HG03280 (cell line): ENCODE results near the gene GLIPR2.

Experiments used
- ATAC-seq: cut with Tn5 transposase; IDR thresholded peaks from one replicate; pipeline ENCODE4 v1.9.1; 2021; ENCODE audit warnings: mild to moderate bottlenecking, moderate library complexity; ENCODE audit not compliant: unreplicated experiment

The GLIPR2 gene

DNA sequence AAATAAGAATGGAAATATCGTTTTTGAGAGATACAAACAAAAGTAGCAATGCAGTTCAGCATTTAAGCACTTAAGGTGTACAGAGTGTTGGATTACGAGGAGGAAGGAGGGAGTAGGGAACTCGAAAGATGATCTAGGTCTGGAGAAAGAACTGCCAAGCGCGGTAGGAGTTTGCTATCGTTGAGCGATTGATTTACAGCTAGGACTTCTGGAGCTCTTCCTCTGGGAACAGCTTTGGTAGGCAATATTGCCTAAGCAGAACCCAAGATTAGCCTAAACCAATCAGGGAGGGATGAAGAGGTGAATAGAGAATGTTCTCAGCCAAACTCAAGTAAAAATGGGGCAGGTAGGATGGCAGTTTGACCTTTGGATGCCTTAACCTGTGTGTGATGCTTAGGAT is 55.2 kb downstream of the GLIPR2 start:
- ATAC-seq = no peak

DNA sequence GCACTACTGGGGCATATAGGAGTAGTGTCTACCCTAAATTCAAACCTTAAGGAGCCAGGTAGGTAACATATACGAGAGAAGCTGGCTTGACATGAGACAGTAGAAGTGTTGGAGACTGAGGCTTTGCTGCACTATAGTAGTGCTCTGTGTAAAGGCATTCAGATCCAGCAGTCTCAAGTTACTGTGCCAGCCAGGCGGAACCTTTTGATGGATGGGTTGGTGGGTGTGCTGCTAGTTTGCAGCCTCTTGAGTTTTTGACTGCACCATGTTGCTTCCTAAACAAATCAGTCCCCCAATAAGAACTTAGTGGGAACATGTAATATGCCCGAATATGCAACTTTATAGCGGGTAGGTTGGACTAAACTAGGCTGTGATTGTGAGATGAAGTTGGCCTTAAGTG is 55.7 kb downstream of the GLIPR2 start:
- ATAC-seq = no peak

- no peak for ATAC-seq
Measured at GRCh38 chr9:36193023-36193422, 56.5 kb downstream of the GLIPR2 start.

DNA sequence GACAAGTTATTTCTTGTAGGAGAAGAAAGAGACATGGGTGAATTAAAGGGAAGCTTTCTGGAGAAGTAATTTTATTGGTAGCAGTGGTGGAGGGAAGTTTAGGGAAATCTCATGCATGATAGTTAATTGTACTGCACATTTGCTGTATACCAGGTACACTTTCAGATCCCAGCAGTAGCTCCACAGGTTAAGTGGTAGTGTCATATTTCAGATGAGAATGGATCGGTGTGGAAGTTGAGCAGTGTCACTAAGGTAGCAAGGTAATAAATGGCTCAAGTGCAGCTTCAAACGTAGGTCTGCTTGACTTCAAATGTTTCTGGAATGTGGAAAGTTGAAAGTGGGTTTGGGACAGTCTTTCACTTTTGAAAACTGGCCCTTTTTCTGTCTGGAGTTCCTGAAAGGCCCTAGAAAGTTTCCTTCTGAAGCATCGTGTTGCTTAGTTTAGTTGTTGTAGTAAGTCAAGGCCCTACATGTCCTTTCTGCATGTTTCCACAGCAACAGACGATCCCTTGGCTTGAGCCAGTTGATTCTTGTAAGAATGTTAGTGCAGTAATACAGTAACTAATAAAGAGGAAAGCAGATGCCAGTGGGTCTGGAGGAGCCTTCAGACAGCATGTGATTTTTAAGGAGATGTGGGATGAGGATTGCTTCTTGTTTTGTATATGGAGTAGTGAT is 57.9 kb downstream of the GLIPR2 start:
- ATAC-seq = no peak

DNA sequence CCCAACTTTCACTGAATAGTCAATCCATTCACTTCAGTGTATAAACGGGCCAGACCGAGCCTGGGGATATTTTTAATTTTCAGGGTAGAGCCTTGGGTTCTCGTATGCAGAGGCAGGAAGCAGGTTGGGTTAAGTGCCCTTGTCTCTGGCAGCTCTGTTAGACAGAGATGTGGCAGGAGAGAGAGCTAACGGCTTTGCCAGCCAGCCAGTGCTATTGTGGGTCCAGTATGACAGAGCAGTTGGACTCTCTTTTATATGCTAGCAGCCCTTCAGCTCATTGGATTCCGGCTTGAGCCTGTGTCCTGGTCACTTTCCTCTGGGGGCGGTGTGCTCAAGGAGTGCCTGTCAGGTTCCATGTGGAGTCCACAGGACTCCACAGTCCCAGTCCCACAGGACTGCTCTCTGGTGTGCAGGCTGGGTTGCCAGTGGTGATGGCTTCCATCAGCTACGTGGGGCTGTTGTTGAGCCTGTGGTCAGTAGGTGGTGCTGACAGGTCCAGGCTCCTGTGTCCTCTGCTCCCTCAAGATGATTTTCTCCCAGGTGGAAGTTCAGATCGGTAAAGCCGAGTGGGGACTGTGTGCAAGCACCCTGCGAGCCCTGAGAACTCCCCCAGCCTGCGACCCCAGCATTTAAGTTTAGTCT is 68.5 kb downstream of the GLIPR2 start:
- no peak for ATAC-seq

GRCh38 chr9:36207016-36207415 is 70.5 kb downstream of the GLIPR2 start:
- no peak for ATAC-seq

DNA sequence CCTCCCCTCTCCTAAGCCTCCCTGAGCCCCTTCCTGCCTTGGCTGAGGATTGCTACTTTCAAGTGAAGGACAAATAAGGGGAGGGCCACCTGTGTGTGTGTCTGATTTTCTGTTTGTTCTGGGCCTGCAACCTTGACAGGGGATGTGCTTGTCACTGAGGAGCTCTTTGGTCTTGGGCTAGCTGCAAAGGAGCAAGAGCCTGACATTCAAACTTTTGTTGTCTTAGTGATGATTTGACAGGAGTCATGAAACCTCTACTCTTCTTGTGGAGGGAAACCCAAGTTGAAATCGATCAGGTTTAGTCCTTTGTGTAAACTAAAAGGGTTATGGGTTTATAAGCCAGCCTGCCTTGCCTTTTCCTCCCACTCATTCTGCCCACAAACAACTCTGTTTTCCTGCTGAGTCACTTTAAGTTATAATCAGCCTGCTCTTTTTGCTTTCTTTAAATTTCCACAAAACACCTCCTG is 71.0 kb downstream of the GLIPR2 start:
- ATAC-seq = no peak

GRCh38 chr9:36208521-36209253 is 72.2 kb downstream of the GLIPR2 start:
- ATAC-seq = no peak

DNA sequence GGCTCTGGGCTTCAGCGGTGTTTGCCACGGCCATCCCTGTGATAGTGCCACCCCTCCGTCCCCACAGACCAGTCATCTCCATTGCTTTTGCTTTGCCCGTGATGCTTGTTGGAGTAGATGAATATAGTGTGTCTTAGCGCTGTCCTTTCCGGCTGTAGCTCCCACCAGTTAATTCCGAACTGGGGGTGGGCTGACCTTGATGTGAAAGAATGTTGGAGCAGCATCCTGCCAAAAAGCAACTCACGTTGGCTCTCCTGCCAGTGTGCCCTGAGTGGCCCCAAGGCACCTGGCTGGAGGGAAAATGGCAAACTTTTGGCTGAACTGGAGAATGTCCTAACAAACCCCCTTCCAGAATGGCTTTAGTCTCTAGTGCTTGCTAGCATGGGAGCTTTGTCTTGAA is 74.2 kb downstream of the GLIPR2 start:
- no peak for ATAC-seq

GRCh38 chr9:36211510-36211909 is 75.0 kb downstream of the GLIPR2 start:
- no peak for ATAC-seq

DNA sequence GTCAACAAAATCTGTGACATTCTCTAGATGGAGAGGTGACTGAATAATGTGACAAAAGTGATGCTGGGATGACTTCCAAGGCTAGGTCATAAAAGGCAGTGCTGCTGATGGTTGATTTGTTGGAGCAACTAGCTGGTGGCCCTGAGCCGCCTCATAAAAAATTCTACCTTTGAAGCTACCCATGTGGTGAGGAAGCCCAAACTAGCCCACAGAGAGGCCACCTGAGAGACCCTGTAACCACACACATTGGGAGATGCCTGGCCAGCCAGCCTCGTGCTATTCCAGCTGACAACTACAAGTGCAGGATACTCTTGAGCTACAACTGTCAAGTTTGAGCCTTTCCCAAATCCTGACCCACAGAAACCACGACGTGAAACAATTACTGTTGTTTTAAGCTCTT is 76.9 kb downstream of the GLIPR2 start:
- ATAC-seq = no peak
